ENCODE results near the gene DIP2C. TPM values are rescaled to one million over a fixed set of nuclear protein-coding genes. Genes with fewer than 3 reads are reported as not detected.

Gene DIP2C
- total RNA-seq, 2 experiments from 2014 or later = 0.85 to 0.95 TPM

DNA sequence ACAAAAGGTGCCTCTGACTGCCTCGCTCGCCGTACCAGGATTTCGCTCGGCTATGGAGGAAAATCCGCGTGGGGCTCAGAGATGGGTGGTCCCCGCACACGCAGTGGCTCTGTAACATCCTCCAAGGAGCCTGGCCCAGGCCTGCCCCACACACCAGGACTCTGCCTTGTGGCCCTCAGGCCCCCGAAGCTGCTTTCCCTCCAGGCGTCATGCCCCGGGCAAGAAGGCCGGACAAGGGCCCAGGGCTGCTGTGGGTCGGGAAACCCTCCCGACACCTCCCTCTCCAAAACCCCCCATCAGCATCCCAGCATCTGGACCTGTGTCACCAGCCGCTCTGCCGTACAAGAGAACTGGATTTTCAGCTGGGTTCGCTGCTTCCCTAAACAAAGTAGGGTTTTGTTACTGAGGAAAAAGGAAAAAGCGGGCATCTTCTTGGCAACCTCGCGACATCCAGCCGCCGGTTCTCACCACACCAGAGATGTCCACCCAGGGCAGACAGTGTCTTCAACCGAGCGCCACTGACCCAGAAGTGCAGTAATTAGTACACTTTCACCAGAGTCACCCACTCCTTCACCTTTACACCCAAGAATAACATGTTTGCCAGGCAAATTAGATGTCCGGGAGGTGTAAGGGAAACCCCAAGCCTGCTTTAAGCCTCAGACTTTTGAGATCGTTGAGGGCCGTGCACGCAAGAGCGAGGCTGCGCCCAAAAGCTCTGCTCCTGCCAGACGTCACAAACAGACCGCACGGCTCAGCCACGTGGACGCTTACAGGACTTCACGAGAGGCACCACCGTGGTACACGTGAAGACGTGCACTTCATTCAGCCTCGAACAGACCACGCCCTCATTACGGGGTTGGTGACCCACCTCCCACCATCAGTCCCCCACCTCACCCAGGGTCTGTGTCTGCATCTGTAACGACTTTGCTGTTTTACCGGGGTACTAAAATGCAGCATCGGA is 62.2 kb downstream of the DIP2C start:
- ATAC-seq (no peak), DNase-seq (no peak)
- ChIA-PET CTCF (no interaction called here), POLR2A (no interaction called here)
- intact Hi-C loops (cut with micrococcal nuclease) = no loop called here
- no peak overlapping the region for H3K27ac Mint-ChIP-seq
- no peaks in the 10 kb centered on the region for H3K36me3 Mint-ChIP-seq (ENCODE audit: low read depth)
- no peaks in the 10 kb centered on the region for H3K9me3 Mint-ChIP-seq
- H3K4me1 Mint-ChIP-seq (ENCODE audit: low read depth) = no peaks in the 10 kb centered on the region
- peaks cover 6% of the 10 kb centered on the region for H3K27me3 Mint-ChIP-seq
- TF ChIP-seq, protein P1, sequence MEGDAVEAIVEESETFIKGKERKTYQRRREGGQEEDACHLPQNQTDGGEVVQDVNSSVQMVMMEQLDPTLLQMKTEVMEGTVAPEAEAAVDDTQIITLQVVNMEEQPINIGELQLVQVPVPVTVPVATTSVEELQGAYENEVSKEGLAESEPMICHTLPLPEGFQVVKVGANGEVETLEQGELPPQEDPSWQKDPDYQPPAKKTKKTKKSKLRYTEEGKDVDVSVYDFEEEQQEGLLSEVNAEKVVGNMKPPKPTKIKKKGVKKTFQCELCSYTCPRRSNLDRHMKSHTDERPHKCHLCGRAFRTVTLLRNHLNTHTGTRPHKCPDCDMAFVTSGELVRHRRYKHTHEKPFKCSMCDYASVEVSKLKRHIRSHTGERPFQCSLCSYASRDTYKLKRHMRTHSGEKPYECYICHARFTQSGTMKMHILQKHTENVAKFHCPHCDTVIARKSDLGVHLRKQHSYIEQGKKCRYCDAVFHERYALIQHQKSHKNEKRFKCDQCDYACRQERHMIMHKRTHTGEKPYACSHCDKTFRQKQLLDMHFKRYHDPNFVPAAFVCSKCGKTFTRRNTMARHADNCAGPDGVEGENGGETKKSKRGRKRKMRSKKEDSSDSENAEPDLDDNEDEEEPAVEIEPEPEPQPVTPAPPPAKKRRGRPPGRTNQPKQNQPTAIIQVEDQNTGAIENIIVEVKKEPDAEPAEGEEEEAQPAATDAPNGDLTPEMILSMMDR (IDR thresholded peaks at IDR 0.05) = no peak
- no peak overlapping the region for H3K4me3 Mint-ChIP-seq

GRCh38 chr10:625751-626711 is 63.4 kb downstream of the DIP2C start:
- Mint-ChIP-seq H3K9me3 (no peaks in the 10 kb centered on the region), H3K36me3 (ENCODE audit: low read depth) (no peaks in the 10 kb centered on the region), H3K4me1 (ENCODE audit: low read depth) (no peaks in the 10 kb centered on the region), H3K27ac (no peak overlapping the region), H3K27me3 (peaks cover 11% of the 10 kb centered on the region), H3K4me3 (no peak overlapping the region)
- POLR2A ChIA-PET = no interaction called here
- CTCF ChIA-PET = no interaction called here
- DNase-seq = no peak
- TF ChIP-seq, protein P1 (IDR thresholded peaks at IDR 0.05) = no peak
- no peak for ATAC-seq
- intact Hi-C loops (cut with micrococcal nuclease) = no loop called here

GRCh38 chr10:625333-625696 is 64.2 kb downstream of the DIP2C start:
- no peaks in the 10 kb centered on the region for H3K4me1 Mint-ChIP-seq (ENCODE audit: low read depth)
- H3K27me3 Mint-ChIP-seq = peaks cover 13% of the 10 kb centered on the region
- no peak for ATAC-seq
- H3K9me3 Mint-ChIP-seq = no peaks in the 10 kb centered on the region
- POLR2A ChIA-PET = no interaction called here
- no peak for DNase-seq
- TF ChIP-seq, protein P1 (IDR thresholded peaks at IDR 0.05) = no peak
- no peaks in the 10 kb centered on the region for H3K36me3 Mint-ChIP-seq (ENCODE audit: low read depth)
- intact Hi-C loops (cut with micrococcal nuclease) = no loop called here
- H3K27ac Mint-ChIP-seq = no peak overlapping the region
- CTCF ChIA-PET = no interaction called here
- H3K4me3 Mint-ChIP-seq = no peak overlapping the region

- intact Hi-C loops (cut with micrococcal nuclease) = no loop called here
- Mint-ChIP-seq H3K4me3 (no peak overlapping the region), H3K36me3 (ENCODE audit: low read depth) (no peaks in the 10 kb centered on the region), H3K4me1 (ENCODE audit: low read depth) (peaks cover 2% of the 10 kb centered on the region), H3K27ac (no peak overlapping the region), H3K9me3 (no peaks in the 10 kb centered on the region), H3K27me3 (peaks cover 16% of the 10 kb centered on the region)
- DNase-seq (no peak), ATAC-seq (no peak)
- ChIA-PET CTCF (no interaction called here), POLR2A (no interaction called here)
- TF ChIP-seq, protein P1 (IDR thresholded peaks at IDR 0.05) = no peak
Observed at GRCh38 chr10:624605-625332, 64.7 kb downstream of the DIP2C start.
